GM23338 (cell line): ENCODE results near the gene RNF114. TPM values are rescaled to one million over a fixed set of nuclear protein-coding genes. Genes with fewer than 3 reads are reported as not detected.

Experiments used
- ATAC-seq: fragments of 200-7000 bp; cut with Tn5 transposase; 3 replicates; pipeline ENCODE4 v1.9.1; 2020
- DNase-seq: peaks from one replicate; pipeline ENCODE4 v3.0.0-alpha.2; 2015; ENCODE audit warnings: low spot score
- H2AFZ ChIP-seq: fragments of 200-600 bp; sonication (generic); 2 replicates; pipeline ENCODE4 v1.8.0; 2016; ENCODE audit warnings: antibody characterized with exemption, mild to moderate bottlenecking, moderate library complexity
- H3F3A ChIP-seq: fragments of 200-600 bp; sonication (generic); replicated peaks from 2 replicates; pipeline ENCODE4 v1.8.0; 2017; ENCODE audit warnings: antibody characterized with exemption, mixed run types, low read depth
- H3K27ac ChIP-seq: fragments of 200-600 bp; sonication (generic); 2 replicates; pipeline ENCODE4 v1.6.1; 2016; ENCODE audit warnings: low read depth
- H3K27me3 ChIP-seq: fragments of 200-600 bp; sonication (generic); 2 replicates; pipeline ENCODE4 v1.8.0; 2016; ENCODE audit warnings: mild to moderate bottlenecking, mixed run types, moderate library complexity; ENCODE audit not compliant: insufficient read depth
- H3K36me3 ChIP-seq: fragments of 200-600 bp; sonication (generic); 2 replicates; pipeline ENCODE4 v1.8.0; 2016; ENCODE audit warnings: mild to moderate bottlenecking; ENCODE audit not compliant: insufficient read depth
- H3K4me1 ChIP-seq: fragments of 200-600 bp; sonication (generic); 2 replicates; pipeline ENCODE4 v1.8.0; 2016; ENCODE audit warnings: mild to moderate bottlenecking, moderate library complexity; ENCODE audit not compliant: insufficient read depth
- H3K4me2 ChIP-seq: fragments of 200-600 bp; sonication (generic); 2 replicates; pipeline ENCODE4 v1.7.1; 2017; ENCODE audit warnings: mixed run types
- H3K4me3 ChIP-seq: fragments of 200-600 bp; sonication (generic); 2 replicates; pipeline ENCODE4 v1.6.1; 2016; ENCODE audit warnings: mixed run types
- H3K79me2 ChIP-seq: fragments of 200-600 bp; sonication (generic); replicated peaks from 2 replicates; pipeline ENCODE4 v1.8.0; 2017; ENCODE audit warnings: mild to moderate bottlenecking; ENCODE audit not compliant: insufficient read depth
- H3K9me2 ChIP-seq: fragments of 200-600 bp; sonication (generic); 2 replicates; pipeline ENCODE4 v1.8.0; 2017; ENCODE audit not compliant: insufficient read depth
- H4K20me1 ChIP-seq: fragments of 200-600 bp; sonication (generic); replicated peaks from 2 replicates; pipeline ENCODE4 v1.8.0; 2017; ENCODE audit warnings: mild to moderate bottlenecking; ENCODE audit not compliant: insufficient read depth
- H3K27ac Mint-ChIP-seq: 2 replicates; pipeline ENCODE4 v1.8.0; 2020; ENCODE audit warnings: inconsistent platforms, mild to moderate bottlenecking, moderate library complexity, mixed read lengths
- H3K27me3 Mint-ChIP-seq: 3 replicates; pipeline ENCODE4 v1.8.0; 2022; ENCODE audit warnings: low read depth, mild to moderate bottlenecking, moderate library complexity, mixed read lengths, inconsistent platforms; ENCODE audit not compliant: insufficient read depth, poor library complexity
- H3K36me3 Mint-ChIP-seq: 3 replicates; pipeline ENCODE4 v1.8.0; 2021; ENCODE audit warnings: low read depth, mild to moderate bottlenecking, inconsistent platforms, moderate library complexity, mixed read lengths
- H3K4me1 Mint-ChIP-seq: 3 replicates; pipeline ENCODE4 v1.8.0; 2020; ENCODE audit warnings: mild to moderate bottlenecking, inconsistent platforms, mixed read lengths
- H3K4me3 Mint-ChIP-seq: 3 replicates; pipeline ENCODE4 v1.8.0; 2021; ENCODE audit warnings: moderate library complexity, mild to moderate bottlenecking, inconsistent platforms, mixed read lengths
- H3K9me3 Mint-ChIP-seq: 3 replicates; pipeline ENCODE4 v1.8.0; 2020; ENCODE audit warnings: moderate library complexity, mild to moderate bottlenecking, inconsistent platforms, mixed read lengths
- CREB1 ChIP-seq: fragments of 250-450 bp; sonication (Bioruptor Pico); IDR thresholded peaks from 2 replicates; pipeline ENCODE4 v1.5.0; 2020; ENCODE audit warnings: low read depth, mild to moderate bottlenecking, moderate library complexity
- CTCF ChIP-seq, 2 experiments: fragments of 200-600 bp in 1 of 2; sonication (generic) in 1 of 2; conservative IDR thresholded peaks; 2 replicates each; pipeline versions ENCODE4 v1.5.1 to v1.6.1; 2016 to 2017; ENCODE audit warnings: antibody characterized with exemption in 2 of 2, low read depth in 2 of 2, mild to moderate bottlenecking in 2 of 2, moderate library complexity in 1 of 2
- ETS1 ChIP-seq: IDR thresholded peaks from 2 replicates; pipeline ENCODE4 v1.6.1; 2016; ENCODE audit warnings: antibody characterized with exemption
- EZH2 ChIP-seq: fragments of 200-600 bp; sonication (generic); IDR thresholded peaks from one replicate; pipeline ENCODE4 v1.8.0; 2017; ENCODE audit warnings: antibody characterized with exemption, mild to moderate bottlenecking, low read depth; ENCODE audit not compliant: unreplicated experiment
- EZH2phosphoT487 ChIP-seq: fragments of 200-600 bp; sonication (generic); IDR thresholded peaks from one replicate; pipeline ENCODE4 v1.8.1; 2018; ENCODE audit warnings: antibody characterized with exemption; ENCODE audit not compliant: unreplicated experiment
- NANOG ChIP-seq: IDR thresholded peaks from 2 replicates; pipeline ENCODE4 v1.6.1; 2016; ENCODE audit warnings: antibody characterized with exemption, borderline replicate concordance
- POLR2AphosphoS5 ChIP-seq: IDR thresholded peaks from 2 replicates; pipeline ENCODE4 v1.6.1; 2016; ENCODE audit warnings: antibody characterized with exemption, low read depth
- STAT1 ChIP-seq: IDR thresholded peaks from one replicate; pipeline ENCODE4 v1.6.1; 2016; ENCODE audit warnings: antibody characterized with exemption; ENCODE audit not compliant: unreplicated experiment
- ZNF114 ChIP-seq: fragments of 250-450 bp; sonication (Bioruptor Pico); IDR thresholded peaks from 2 replicates; pipeline ENCODE4 v1.5.0; 2020; ENCODE audit warnings: mild to moderate bottlenecking, moderate library complexity
- ZNF331 ChIP-seq: fragments of 250-450 bp; sonication (Bioruptor Pico); IDR thresholded peaks from 2 replicates; pipeline ENCODE4 v1.5.0; 2020; ENCODE audit warnings: low read depth, mild to moderate bottlenecking, moderate library complexity
- ZNF462 ChIP-seq: fragments of 250-450 bp; sonication (Bioruptor Pico); IDR thresholded peaks from 2 replicates; pipeline ENCODE4 v1.5.0; 2020; ENCODE audit warnings: mild to moderate bottlenecking, moderate library complexity
- polyA plus RNA-seq: library from polyadenylated mRNA; unstranded; fragments of >200 nt; fragmentation: Nextera tagmentation; extraction: Ambion mirVana; gene quantifications from 2 replicates; pipeline ENCODE4 v1.2.1, GENCODE V29; 2016
- total RNA-seq: library from RNA; depleted of rRNA; stranded (reverse); fragments of >200 nt; shearing (Covaris generic); gene quantifications from 2 replicates; pipeline ENCODE4 v1.2.3, GENCODE V29; 2014

The RNF114 gene
- total and polyA plus RNA-seq, 2 experiments from 2014 or later: 155 to 279 TPM

GRCh38 chr20:49990271-49990720, 54.1 kb downstream of the RNF114 start (continued):
- TF ChIP-seq CTCF (conservative IDR thresholded peaks at IDR 0.05; ENCODE audit: low read depth in 2 of 2) (no peak), CREB1 (CRISPR knock-in tag) (no peak), EZH2phosphoT487 (no peak), ETS1 (no peak), ZNF114 (CRISPR knock-in tag) (no peak), STAT1 (no peak)

GRCh38 chr20:49993301-49993751, 57.1 kb downstream of the RNF114 start:
- Histone ChIP-seq H3F3A (0 out of 2 replicates have a peak, but pooled peaks cover 6% of the 10 kb centered on the region), H3K27me3 (no peaks in the 10 kb centered on the region), H3K4me3 (no peak overlapping the region), H3K4me2 (no peak overlapping the region), H3K79me2 (no peaks in the 10 kb centered on the region), H4K20me1 (no peaks in the 10 kb centered on the region), H3K27ac (no peak overlapping the region), H3K9me2 (no peaks in the 10 kb centered on the region), H2AFZ (no peak overlapping the region), H3K4me1 (peaks cover 34% of the 10 kb centered on the region), H3K36me3 (no peaks in the 10 kb centered on the region)
- no peaks in the 10 kb centered on the region for H3K9me3 Mint-ChIP-seq
- H3K27me3 Mint-ChIP-seq: peaks cover 12% of the 10 kb centered on the region
- DNase-seq (no peak), ATAC-seq (no peak)
- H3K36me3 Mint-ChIP-seq: 0 out of 3 replicates have a peak, but pooled peaks cover 5% of the 10 kb centered on the region
- peaks cover 43% of the 10 kb centered on the region for H3K4me1 Mint-ChIP-seq
- no peak overlapping the region for H3K27ac Mint-ChIP-seq
- H3K4me3 Mint-ChIP-seq: no peak overlapping the region
- TF ChIP-seq ZNF114 (CRISPR knock-in tag) (no peak), ETS1 (no peak), CREB1 (CRISPR knock-in tag) (no peak), CTCF (conservative IDR thresholded peaks at IDR 0.05; ENCODE audit: low read depth in 2 of 2) (no peak), POLR2AphosphoS5 (no peak), NANOG (no peak), EZH2 (no peak), ZNF331 (no peak), ZNF462 (CRISPR knock-in tag) (no peak)
